GM21825 (cell line): ENCODE results near the gene CKM.
"Not testable (repeated sequence)": the region's sequence is repeated elsewhere in the genome, so short reads cannot be mapped to it uniquely, and the experiment has no call there.

ENCODE experiments used
- ATAC-seq: cut with Tn5 transposase; IDR thresholded peaks from one replicate; pipeline ENCODE4 v1.9.1; 2021; ENCODE audit warnings: mild to moderate bottlenecking, moderate library complexity; ENCODE audit not compliant: unreplicated experiment

Gene CKM

DNA sequence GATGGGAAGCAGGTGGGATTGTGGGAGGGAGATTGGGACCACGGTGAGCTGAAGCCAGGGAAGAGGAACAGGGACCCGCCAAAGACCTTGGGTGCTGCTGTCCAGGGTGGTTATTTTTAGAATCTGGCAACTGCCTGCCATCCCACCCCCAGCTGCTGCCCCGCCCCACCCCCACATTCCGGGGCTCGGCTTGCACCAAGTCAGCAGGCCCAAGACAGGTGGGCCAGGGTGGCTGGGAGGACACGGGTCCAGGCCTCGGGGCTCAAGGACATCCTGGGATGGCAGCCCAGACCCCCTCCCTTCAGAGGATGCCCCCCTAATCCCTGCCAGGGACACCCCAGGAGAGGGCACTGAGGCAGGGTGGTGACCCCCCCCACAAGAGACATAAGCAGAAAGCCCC, 827 bp downstream of the CKM start:
- ATAC-seq: no peak

DNA sequence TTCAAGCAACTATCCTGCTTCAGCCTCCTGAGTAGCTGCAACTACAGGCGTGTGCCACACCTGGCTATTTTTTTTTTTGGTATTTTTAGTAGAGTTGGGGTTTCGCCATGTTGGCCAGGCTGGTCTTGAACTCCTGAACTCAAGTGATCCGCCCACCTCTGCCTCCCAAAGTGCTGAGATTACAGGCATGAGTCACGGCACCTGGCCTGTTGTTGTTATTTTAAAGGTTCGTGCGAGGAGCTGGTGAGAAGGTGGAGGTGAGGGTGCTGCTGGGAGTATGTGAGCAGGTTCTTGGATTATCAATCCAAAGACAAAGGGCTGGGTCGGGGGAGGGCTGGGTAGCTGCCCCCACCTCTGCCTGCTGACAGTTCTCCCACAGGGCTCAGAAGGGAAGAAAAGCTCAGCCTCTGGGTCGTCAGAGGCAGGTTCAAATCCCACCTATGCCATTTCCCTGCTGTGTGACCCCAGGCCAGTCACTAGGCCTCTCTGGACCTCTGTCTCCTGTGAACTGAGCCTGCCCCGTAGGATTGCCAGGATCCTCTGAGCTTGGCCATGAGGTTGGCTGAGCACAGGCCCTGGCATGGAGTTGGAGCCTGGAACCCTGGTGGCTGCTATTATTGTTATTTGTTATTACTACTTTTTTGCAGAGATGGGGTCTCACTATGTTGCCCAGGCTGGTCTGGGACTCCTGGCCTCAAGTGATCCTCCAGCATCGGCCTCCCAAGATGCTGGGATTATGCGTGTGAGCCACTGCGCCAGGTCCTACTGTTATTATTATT, 1.5 kb downstream of the CKM start:
- no peak for ATAC-seq

DNA sequence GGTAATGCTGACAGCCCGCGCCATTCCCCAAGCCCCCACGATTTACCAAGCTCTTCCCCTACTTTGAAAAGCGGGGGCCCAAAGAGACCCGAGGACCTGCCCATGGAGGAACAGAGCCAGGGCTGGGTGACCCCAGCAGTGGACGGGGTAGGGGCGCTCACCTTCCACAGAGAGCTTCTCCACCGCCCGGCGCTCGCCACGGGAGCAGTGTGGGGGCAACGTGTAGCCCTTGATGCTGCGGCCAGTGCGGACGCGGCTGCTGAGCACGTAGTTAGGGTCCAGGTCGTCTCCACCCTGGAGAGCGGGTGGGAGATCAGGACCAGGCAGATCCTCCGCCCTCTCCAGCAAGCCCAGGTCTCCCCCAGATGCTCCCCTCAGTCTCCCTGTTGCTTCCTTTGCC, 7.4 kb downstream of the CKM start:
- no peak for ATAC-seq

DNA sequence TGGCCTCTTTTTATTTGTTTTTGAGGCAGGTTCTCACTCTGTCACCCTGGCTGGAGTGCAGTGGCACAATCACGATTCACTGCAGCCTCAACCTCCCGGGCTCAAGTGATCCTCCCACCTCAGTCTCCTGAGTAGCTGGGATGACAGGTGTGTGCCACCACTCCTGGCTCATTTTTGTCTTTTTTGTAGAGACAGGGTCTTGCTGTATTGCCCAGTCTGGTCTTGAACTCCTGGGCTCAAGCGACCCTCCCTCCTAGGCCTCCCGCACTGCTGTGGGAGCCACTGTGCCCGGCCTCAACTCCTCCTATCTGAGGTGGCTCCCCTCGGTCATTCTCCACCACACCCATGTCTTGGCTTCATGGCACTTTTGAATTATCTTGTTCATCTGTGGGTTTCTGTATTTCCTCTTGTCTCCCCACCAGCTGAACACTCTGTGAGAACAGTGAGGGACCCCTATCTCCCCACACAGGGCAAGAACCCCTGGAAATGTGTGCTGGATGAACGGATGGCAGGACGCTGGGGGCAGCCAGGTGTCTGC, 7.9 kb downstream of the CKM start:
- no peak for ATAC-seq

DNA sequence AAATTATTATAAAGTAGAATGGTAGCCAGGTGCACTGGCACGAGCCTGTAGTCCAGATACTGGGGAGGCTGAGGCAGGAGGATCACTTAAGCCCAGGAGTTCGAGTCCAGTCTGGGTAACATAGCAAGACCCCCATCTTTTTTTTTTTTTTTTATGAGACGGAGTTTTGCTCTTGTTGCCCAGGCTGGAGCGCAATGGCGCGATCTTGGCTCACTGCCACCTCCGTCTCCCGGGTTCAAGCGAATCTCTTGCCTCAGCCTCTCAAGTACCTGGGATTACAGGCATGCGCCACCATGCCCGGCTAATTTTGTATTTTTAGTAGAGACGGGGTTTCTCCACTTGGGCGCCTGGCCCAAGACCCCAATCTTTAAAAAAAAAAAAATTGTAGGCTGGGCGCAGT, 10.4 kb downstream of the CKM start:
- ATAC-seq: not testable (repeated sequence)

DNA sequence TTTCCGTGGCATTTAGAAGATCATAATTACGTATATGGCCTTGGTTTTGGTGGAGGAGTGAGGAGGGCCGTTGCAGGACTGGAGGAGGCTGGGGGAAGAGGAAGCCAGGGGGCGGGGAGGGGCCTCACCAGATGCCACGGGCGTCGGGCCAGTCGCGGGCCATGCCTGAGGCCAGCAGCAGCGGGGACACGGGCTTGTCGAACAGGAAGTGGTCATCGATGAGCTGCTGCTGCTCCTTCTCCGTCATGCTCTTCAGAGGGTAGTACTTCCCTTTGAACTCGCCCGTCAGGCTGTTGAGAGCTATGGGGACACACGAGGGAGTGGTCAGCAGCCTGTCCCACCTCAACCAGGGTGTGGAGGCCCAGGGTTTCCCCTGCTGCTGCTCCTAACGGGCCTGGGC, 11.1 kb downstream of the CKM start:
- no peak for ATAC-seq

DNA sequence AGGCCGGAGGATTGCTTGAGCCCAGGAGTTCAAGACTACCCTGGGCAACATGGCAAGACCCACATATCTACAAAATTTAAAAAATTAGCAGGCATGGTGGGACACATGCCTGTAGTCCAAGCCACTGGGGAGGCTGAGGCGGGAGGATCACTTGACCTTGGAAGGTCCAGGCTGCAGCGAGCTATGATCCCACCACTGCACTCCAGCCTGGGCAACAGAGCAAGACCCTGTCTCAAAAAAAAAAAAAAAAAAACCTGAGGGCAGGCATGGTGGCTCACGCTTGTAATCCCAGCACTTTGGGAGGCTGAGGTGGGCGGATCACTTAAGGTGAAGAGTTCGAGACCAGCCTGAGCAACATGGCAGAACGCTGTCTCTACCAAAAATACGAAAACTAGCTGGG, 13.4 kb downstream of the CKM start:
- ATAC-seq: not testable (repeated sequence)

DNA sequence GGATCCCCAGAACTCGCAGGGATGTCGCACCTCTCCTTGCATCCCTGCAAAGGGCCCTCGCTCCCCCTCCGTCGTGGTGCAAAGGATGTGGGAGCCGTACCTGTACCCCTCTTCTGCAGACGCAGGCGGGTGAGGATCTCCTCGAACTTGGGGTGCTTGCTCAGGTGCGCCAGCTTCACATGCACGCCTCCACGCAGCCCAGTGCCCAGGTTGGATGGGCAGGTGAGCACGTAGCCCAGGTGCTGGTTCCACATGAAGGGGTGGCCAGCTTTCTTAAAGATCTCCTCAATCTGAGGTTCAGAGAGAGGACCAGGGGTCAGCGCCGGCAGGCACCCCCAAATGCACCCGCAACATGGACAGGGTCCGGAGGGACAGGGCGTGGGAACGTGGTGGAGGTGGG, 15.3 kb downstream of the CKM start:
- no peak for ATAC-seq

DNA sequence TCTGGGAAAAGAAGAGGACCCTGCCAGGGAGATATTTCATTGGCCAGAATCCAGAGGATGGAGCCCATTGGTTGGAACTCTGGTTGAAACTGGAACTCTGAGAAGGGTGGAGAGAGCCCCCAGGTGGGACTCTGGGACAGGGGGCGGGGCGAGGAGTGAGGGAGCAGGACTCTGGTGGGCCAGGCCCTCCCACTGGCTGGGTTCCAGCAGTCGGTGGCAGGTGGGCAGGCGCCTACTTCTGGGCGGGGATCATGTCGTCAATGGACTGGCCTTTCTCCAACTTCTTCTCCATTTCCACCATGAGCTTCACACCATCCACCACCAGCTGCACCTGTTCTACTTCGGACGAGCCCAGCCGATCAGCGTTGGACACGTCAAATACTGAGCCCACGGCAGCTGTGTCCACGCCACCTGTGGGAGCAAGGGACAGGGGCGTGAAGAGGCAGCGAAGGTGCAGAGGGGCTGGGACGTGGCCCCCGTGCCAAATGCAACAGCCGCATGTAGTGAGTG, 16.1 kb downstream of the CKM start:
- no peak for ATAC-seq

DNA sequence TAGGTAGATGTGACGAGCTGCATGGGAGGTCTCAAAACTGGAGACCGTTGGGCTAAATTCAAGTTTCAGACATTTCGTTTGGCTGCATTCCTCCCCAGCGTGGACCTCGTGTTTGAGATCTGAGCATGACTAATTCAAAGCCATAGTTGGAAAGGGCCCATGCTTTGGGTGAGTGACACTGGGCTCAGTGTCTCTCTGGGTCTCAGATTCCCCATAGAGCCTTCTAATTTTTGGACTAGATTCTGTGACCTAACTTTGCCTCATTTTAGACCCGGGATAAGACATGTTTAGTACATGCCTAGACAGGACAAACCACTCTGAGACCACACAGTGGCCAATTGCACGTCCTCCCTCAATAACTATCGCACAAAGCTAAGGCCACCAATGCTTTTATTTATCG, 16.6 kb downstream of the CKM start:
- no peak for ATAC-seq

DNA sequence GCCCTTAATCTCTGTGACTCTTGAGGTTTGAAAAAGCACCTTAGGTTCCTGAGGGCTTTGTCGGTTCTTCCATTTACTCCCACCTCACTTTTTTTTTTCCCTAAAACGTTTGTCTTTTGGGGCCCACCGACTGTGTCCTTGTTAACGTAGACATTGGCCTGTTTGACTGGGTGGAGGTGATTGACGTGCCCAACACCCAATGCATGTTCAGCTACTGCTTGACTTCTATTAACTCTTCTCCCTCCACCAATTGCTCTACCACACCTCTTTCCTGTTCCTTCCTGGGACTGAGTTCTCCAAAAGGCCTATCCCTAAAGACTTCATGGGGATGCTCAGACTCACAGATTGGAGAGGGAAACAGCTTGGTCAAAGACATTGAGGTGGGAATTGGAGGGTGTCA, 17.3 kb downstream of the CKM start:
- ATAC-seq: no peak

DNA sequence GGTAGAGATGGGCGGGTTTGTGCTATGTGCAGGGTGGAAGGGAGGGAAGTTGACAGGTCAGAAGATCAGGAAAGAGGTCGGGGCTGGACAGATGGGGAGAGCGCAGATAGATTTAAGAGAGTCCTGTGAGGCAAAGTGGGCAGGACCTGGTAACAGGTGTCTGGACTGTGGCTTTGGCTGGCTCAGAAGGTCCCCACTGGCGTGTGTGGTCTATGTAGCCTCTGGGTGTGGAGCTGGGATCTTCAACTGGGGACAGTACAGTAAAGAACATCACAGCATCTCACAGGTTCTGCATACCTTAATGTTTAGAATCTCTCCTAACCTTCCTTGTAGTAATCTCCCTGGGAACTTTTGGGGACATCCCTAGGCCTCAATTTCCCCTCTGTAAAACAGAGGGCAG, 17.7 kb downstream of the CKM start:
- ATAC-seq: no peak

DNA sequence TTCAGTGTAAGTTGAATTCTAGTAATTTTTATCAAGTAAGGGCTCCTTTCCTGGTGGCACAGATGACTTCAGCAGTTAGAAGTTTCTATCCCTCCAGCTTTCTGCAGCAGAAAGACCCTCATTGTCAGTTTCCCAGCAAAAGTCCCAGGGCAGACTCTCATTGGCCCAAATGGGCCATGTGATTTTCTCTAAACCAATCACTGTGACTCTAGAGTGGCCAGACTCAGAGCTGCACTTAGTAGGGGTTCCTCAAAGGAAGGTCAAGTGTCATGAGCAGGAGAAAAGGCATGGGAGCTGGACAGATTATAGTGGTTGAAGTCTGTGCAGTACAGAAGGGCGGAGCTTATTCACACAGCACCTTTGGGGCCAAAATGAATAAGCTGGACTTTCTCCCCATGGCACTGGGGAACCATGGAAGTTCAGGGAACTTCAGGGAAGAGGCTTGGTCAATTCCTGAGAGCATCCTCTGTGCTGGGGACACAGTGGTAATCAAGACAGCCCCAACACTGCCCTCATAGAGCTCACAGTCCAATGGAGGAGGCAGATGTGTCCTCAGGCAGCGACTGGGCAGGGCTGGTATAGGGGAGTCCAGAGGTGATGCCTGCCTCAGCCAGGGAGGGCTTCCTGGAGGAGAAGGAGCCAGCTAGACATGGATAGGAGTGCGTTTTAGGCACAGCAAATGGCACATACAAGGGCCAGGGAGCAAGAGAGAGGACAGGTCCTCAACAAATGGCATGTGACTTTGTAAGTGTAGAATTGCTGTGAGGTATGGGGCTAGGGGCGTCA, 18.3 kb downstream of the CKM start:
- no peak for ATAC-seq

DNA sequence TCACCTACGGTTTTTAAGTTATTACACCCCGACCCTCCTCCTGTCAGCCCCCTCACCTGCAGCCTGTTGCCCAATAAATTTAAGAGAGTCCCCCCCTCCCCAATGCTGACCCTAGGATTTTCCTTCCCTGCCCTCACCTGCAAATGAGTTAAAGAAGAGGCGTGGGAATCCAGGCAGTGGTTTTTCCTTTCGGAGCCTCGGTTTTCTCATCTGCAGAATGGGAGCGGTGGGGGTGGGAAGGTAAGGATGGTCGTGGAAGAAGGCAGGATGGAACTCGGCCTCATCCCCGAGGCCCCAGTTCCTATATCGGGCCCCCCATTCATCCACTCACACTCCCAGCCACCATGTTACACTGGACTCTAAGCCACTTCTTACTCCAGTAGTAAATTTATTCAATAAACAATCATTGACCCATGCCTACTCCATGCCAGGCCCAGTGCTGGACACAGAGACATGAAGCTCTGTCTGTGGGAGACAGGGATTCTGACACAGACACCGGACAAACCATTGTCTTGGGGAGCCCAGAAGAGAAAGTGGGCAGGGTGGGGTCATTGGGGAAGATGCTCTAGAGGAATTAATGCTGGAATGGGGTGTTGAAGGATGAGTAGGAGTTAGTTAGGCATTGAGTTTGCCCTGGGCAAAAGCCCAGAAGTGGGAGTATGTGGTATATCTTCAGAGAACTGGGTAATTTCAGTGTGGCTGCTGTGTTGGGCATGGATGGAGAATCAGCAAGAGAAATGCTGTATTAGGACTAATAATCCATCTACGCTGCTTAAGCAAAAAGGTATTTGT, 19.2 kb downstream of the CKM start:
- ATAC-seq: no peak

DNA sequence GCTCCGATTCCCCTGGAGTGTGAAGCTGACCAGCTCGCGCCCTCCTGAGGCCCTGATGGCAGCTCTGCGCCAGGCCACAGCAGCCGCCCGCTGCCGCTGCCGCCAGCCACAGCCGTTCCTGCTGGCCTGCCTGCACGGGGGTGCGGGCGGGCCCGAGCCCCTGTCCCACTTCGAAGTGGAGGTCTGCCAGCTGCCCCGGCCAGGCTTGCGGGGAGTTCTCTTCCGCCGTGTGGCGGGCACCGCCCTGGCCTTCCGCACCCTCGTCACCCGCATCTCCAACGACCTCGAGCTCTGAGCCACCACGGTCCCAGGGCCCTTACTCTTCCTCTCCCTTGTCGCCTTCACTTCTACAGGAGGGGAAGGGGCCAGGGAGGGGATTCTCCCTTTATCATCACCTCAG, 20.3 kb downstream of the CKM start:
- no peak for ATAC-seq

DNA sequence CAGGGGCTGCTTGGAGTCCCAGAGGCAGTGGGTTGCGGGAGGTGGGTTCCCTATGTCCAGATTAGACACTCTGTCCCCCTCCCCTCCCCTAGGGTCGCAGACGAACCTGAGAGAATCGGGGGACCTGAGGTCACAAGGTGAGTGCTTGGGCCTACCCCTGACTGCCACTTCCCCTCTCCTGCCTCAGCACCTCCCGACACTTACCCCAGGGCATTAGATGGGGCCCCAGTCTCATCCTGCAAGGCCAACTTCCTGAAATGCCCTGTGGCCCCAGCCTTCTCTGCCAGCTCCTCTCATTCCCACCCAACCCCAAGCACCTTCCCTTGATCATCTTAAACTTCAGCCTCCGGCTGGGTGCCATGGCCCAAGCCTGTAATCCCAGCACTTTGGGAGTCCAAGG, 23.0 kb downstream of the CKM start:
- ATAC-seq: no peak

DNA sequence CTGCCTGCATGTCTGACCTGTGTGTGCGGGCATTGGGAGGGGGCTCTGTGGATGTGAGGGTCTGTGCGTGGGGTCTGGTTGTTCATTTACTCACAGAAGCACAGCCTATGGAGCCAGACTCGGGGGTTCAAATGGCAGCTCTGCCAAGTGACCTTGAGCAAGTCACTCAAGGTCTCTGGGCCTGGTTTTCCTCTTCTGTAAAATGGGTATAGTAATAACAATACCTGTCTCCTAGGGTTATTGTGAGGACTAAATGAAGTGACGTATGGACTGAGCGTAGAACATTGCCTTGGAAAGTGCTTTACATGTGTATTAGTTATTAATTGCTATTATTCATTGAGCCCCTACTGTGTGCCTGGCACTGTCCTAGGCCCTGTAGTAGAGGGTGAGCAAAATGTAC, 24.4 kb downstream of the CKM start:
- ATAC-seq: no peak

DNA sequence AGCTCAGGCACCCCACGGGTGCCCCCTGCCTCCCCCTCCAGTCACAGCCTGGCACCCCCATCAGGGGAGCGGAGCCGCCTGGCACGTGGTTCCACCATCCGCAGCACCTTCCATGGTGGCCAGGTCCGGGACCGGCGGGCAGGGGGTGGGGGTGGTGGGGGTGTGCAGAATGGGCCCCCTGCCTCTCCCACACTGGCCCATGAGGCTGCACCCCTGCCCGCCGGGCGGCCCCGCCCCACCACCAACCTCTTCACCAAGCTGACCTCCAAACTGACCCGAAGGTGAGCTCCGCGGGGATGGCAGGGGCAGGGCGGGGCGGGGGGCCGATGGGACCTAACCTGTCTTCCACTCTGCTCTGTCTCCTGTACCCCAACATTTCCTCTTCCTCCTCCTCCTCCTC, 25.0 kb downstream of the CKM start:
- ATAC-seq: no peak

DNA sequence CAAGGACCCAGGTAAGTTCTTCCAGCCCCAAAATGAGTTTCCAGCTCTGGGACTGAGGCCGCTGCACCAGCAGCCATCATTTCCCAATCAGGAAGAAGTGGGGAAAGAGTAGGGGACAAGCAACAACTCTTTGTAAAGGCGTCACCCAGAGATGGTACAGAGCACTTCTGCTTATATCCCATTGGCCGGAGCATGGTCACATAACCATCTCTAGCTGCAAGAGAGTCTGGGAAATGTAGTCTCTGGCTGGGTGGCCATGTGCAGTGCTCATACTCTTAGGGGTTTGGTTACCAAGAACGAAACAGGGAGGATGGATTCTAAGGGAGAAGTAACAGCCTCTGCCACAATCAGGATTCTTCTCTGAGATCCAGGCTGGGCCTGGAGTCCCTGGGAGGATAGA, 26.3 kb downstream of the CKM start:
- no peak for ATAC-seq

DNA sequence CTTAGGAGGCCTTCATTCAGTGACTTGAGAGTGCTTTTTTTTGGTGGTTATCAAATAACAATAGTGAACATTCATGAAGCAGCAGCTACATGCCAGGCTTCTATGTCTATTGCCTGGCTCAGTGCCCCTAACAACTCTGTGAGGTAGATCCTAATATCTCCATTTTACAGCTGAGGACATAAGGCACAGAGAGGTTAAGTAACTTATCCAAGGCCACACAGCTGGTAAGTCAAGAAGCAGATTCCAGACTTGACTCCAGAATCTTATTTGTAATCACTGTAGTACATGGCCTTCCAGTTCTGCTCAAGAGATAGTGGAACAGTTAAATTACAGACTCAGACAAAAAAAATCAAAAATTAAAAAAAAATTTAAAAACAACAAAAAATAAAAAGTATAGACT, 26.8 kb downstream of the CKM start:
- no peak for ATAC-seq

DNA sequence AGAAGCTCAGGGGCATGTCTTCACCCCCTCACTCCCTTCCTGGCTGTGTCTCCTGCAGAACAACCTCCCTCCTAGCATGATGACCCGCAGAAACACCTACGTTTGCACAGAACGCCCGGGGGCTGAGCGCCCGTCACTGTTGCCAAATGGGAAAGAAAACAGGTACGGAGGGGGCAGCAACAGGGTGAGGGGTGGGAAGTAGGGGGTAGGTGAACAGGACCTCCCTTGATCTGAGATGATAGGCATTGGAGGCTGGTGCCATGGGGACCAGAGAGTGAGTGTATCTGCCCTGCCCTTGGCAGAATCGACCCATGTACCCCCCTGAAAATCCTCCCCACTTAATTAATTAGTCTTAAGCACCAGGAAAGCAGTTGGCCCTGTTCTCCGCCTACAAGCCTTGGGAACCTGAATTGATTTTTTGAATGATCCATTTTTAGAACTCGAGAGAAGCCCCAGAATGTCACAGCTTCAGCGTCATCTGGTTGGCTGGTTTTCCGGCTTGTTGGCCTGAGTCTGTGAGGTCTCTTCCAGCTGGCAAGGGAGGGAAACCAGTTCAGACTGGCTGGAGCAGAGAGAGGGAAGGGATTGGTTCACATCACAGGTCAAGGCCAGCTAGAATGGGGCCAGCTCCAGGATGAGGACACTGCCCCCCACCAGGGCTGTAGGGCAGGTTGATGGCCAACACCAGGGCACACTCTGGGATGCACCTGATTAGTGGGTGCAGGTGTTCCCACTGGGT, 28.2 kb downstream of the CKM start:
- no peak for ATAC-seq
